ENCODE measurements around the gene CPNE7. TPM values are rescaled to one million over a fixed set of nuclear protein-coding genes. Genes with fewer than 3 reads are reported as not detected.
A peak's percentile ranks its signal among the peaks of the same experiment; 100 is the strongest.
"Not testable (repeated sequence)": the region's sequence is repeated elsewhere in the genome, so short reads cannot be mapped to it uniquely, and the experiment has no call there.

Gene CPNE7
- total and polyA plus RNA-seq, 2 donors (not counting 1 experiment from before 2014, with no cell fraction given), result 10.2 to 53.0 TPM

GRCh38 chr16:89634463-89635385 is 59.2 kb downstream of the CPNE7 start:
- H3K4me3 ChIP-seq (replicated peaks in 1 of 4; ENCODE audit: control extremely low read depth in 1 of 4, insufficient read depth in 1 of 4, low read depth in 3 of 4, low read length in 4 of 4); H3K27ac ChIP-seq (ENCODE audit: insufficient read depth, low read length); H3K27me3 ChIP-seq (ENCODE audit: control insufficient read depth, insufficient read depth, low read length); H3K9me3 ChIP-seq (ENCODE audit: control insufficient read depth, insufficient read depth, low read depth, low read length); H3K9ac ChIP-seq (ENCODE audit: insufficient read depth, low read length); H3K4me1 ChIP-seq (ENCODE audit: control insufficient read depth, extremely low read depth, insufficient read depth, low read length); DNase-seq (ENCODE audit: low read depth in 2 of 2); H2AFZ ChIP-seq (ENCODE audit: low read length); H3K4me2 ChIP-seq (ENCODE audit: extremely low read depth, insufficient read depth, low read length); H3K79me2 ChIP-seq (ENCODE audit: control insufficient read depth, insufficient read depth, low read length); H3K36me3 ChIP-seq (ENCODE audit: control insufficient read depth, insufficient read depth, low read length); H4K20me1 ChIP-seq (ENCODE audit: control insufficient read depth, extremely low read depth, insufficient read depth, low read length): not testable (repeated sequence)
- TF ChIP-seq EZH2 (IDR thresholded peaks at IDR 0.05; ENCODE audit: low read length, missing control alignments), result peak; percentile 44

GRCh38 chr16:89636663-89637062 is 61.1 kb downstream of the CPNE7 start:
- Histone ChIP-seq H3K9ac (ENCODE audit: insufficient read depth, low read length) (no peak overlapping the region), H3K27ac (ENCODE audit: insufficient read depth, low read length) (no peak overlapping the region), H3K27me3 (ENCODE audit: control insufficient read depth, insufficient read depth, low read length) (peaks cover 10% of the 10 kb centered on the region), H3K4me2 (ENCODE audit: extremely low read depth, insufficient read depth, low read length) (no peak overlapping the region), H3K4me1 (ENCODE audit: control insufficient read depth, extremely low read depth, insufficient read depth, low read length) (peaks cover 12% of the 10 kb centered on the region), H3K36me3 (ENCODE audit: control insufficient read depth, insufficient read depth, low read length) (no peaks in the 10 kb centered on the region), H2AFZ (ENCODE audit: low read length) (no peak overlapping the region), H4K20me1 (ENCODE audit: control insufficient read depth, extremely low read depth, insufficient read depth, low read length) (no peaks in the 10 kb centered on the region), H3K9me3 (ENCODE audit: control insufficient read depth, insufficient read depth, low read depth, low read length) (no peaks in the 10 kb centered on the region), H3K4me3 (replicated peaks in 1 of 4; ENCODE audit: control extremely low read depth in 1 of 4, insufficient read depth in 1 of 4, low read depth in 3 of 4, low read length in 4 of 4) (no peak overlapping the region), H3K79me2 (ENCODE audit: control insufficient read depth, insufficient read depth, low read length) (no peaks in the 10 kb centered on the region)
- no peak for DNase-seq (ENCODE audit: low read depth in 2 of 2)
- TF ChIP-seq CTCF (conservative IDR thresholded peaks at IDR 0.05 in 1 of 2, IDR thresholded peaks at IDR 0.05 in 1 of 2; ENCODE audit: low read depth in 1 of 2, low read length in 2 of 2), result no peak
- no peak for TF ChIP-seq EZH2 (IDR thresholded peaks at IDR 0.05; ENCODE audit: low read length, missing control alignments)

GRCh38 chr16:89637379-89637778 is 61.8 kb downstream of the CPNE7 start:
- H3K4me2 ChIP-seq (ENCODE audit: extremely low read depth, insufficient read depth, low read length), result no peak overlapping the region
- H3K27ac ChIP-seq (ENCODE audit: insufficient read depth, low read length), result no peak overlapping the region
- H3K36me3 ChIP-seq (ENCODE audit: control insufficient read depth, insufficient read depth, low read length), result no peaks in the 10 kb centered on the region
- no peak for DNase-seq (ENCODE audit: low read depth in 2 of 2)
- TF ChIP-seq CTCF (conservative IDR thresholded peaks at IDR 0.05 in 1 of 2, IDR thresholded peaks at IDR 0.05 in 1 of 2; ENCODE audit: low read depth in 1 of 2, low read length in 2 of 2), result no peak
- no peak for TF ChIP-seq EZH2 (IDR thresholded peaks at IDR 0.05; ENCODE audit: low read length, missing control alignments)
- H3K9ac ChIP-seq (ENCODE audit: insufficient read depth, low read length), result no peak overlapping the region
- H3K9me3 ChIP-seq (ENCODE audit: control insufficient read depth, insufficient read depth, low read depth, low read length), result no peaks in the 10 kb centered on the region
- H3K27me3 ChIP-seq (ENCODE audit: control insufficient read depth, insufficient read depth, low read length), result peaks cover 10% of the 10 kb centered on the region
- H2AFZ ChIP-seq (ENCODE audit: low read length), result no peak overlapping the region
- H3K4me1 ChIP-seq (ENCODE audit: control insufficient read depth, extremely low read depth, insufficient read depth, low read length), result peaks cover 12% of the 10 kb centered on the region
- H3K4me3 ChIP-seq (replicated peaks in 1 of 4; ENCODE audit: control extremely low read depth in 1 of 4, insufficient read depth in 1 of 4, low read depth in 3 of 4, low read length in 4 of 4), result no peak overlapping the region
- no peaks in the 10 kb centered on the region for H4K20me1 ChIP-seq (ENCODE audit: control insufficient read depth, extremely low read depth, insufficient read depth, low read length)
- H3K79me2 ChIP-seq (ENCODE audit: control insufficient read depth, insufficient read depth, low read length), result no peaks in the 10 kb centered on the region
